Gastroesophageal sphincter (tissue), 4 donors: ENCODE results near the gene ARHGAP44. TPM values are rescaled to one million over a fixed set of nuclear protein-coding genes. Genes with fewer than 3 reads are reported as not detected.
A peak's percentile ranks its signal among the peaks of the same experiment; 100 is the strongest.

Source experiments
- ATAC-seq: fragments of 150-250 bp; one replicate; pipeline ENCODE4 v1.9.1; 2016; ENCODE audit warnings: mild to moderate bottlenecking, moderate library complexity
- H3K27ac ChIP-seq, 4 donors: fragments of 200-600 bp; sonication (generic) in 3 of 4; 1 replicate in 3 of 4; 2 replicates in 1 of 4; pipeline ENCODE4 v1.5.1; 2016 to 2019
- H3K27me3 ChIP-seq: fragments of 200-600 bp; sonication (generic); one replicate; pipeline ENCODE4 v1.5.1; 2019
- H3K36me3 ChIP-seq, 2 donors: fragments of 200-600 bp; sonication (generic); one replicate each; pipeline ENCODE4 v1.5.1; 2019; ENCODE audit warnings: control low read depth in 1 of 2
- H3K4me1 ChIP-seq, 3 donors: fragments of 200-600 bp; sonication (generic); 1 replicate in 2 of 3; 2 replicates in 1 of 3; pipeline ENCODE4 v1.5.1; 2016 to 2019; ENCODE audit warnings: control low read depth in 2 of 3
- H3K4me3 ChIP-seq, 2 donors: fragments of 200-600 bp; sonication (generic); one replicate each; pipeline ENCODE4 v1.5.1; 2019; ENCODE audit warnings: mild to moderate bottlenecking in 1 of 2, moderate library complexity in 1 of 2
- H3K9me3 ChIP-seq, 3 donors: fragments of 200-600 bp; sonication (generic); one replicate each; pipeline ENCODE4 v1.5.1; 2017 to 2019; ENCODE audit warnings: control low read depth in 2 of 3
- CTCF ChIP-seq, 4 experiments: fragments of 200-600 bp in 2 of 4; fragments of 450-650 bp in 2 of 4; sonication (generic) in 1 of 4; IDR thresholded peaks; one replicate each; pipeline ENCODE4 v1.5.1; 2017 to 2019; ENCODE audit warnings: antibody characterized with exemption in 4 of 4, mild to moderate bottlenecking in 2 of 4, moderate library complexity in 2 of 4
- EP300 ChIP-seq: sonication (generic); formaldehyde crosslinking; IDR thresholded peaks from one replicate; pipeline ENCODE4 v1.6.1; 2017; ENCODE audit warnings: antibody characterized with exemption, mild to moderate bottlenecking
- POLR2A ChIP-seq, 2 donors: fragments of 450-650 bp; IDR thresholded peaks; one replicate each; pipeline ENCODE4 v1.6.1; 2017; ENCODE audit warnings: antibody characterized with exemption in 2 of 2, mild to moderate bottlenecking in 2 of 2, moderate library complexity in 1 of 2
- POLR2AphosphoS5 ChIP-seq: sonication (generic); formaldehyde crosslinking; IDR thresholded peaks from one replicate; pipeline ENCODE4 v1.6.1; 2017; ENCODE audit warnings: antibody characterized with exemption
- WGBS, 2 donors: methylation state at CpG; one replicate each; pipeline ENCODE4 v1.1.5; 2018; ENCODE audit warnings: low coverage in 1 of 2; 5-methylcytosine and 5-hydroxymethylcytosine counted together
- total RNA-seq, 4 donors: library from RNA; depleted of rRNA; stranded (reverse); fragments of >200 nt; gene quantifications; one replicate each; pipeline ENCODE4 v1.1.0, GENCODE V29; 2016

Gene ARHGAP44
- total RNA-seq, 4 donors from 2014 or later = 4.7 to 12.5 (median 6.5) TPM

- no peaks in the 10 kb centered on the region for H3K36me3 ChIP-seq
- H3K4me3 ChIP-seq = no peak overlapping the region
- 80 to 91% methylated on average over 2 of the region's 2 CpGs for WGBS, 2 donors
- H3K27ac ChIP-seq = no peak overlapping the region
- peaks cover 0 to 5% (median 0%) of the 10 kb centered on the region in 3 donors for H3K4me1 ChIP-seq
- H3K27me3 ChIP-seq = peaks cover 7% of the 10 kb centered on the region
- ATAC-seq = no peak
- no peaks in the 10 kb centered on the region for H3K9me3 ChIP-seq
- TF ChIP-seq EP300 (no peak), POLR2AphosphoS5 (no peak), CTCF (IDR thresholded peaks at IDR 0.05) (no peak), POLR2A (IDR thresholded peaks at IDR 0.05) (no peak)
These were observed 240.0 kb downstream of the ARHGAP44 start for GRCh38 chr17:13029340-13029739.

GRCh38 chr17:13030056-13030455 lies 240.8 kb downstream of the ARHGAP44 start:
- 41 to 43% methylated on average over 1 of the region's 1 CpG for WGBS, 2 donors

GRCh38 chr17:13030459-13031300 lies 241.4 kb downstream of the ARHGAP44 start:
- no peaks in the 10 kb centered on the region for H3K4me1 ChIP-seq
- no peaks in the 10 kb centered on the region for H3K36me3 ChIP-seq
- WGBS, 2 donors = 54 to 62% methylated on average over 9 to 10 of the region's 11 CpGs
- peaks cover 0 to 6% (median 0%) of the 10 kb centered on the region in 3 donors for H3K9me3 ChIP-seq
- ATAC-seq = no peak
- no peak overlapping the region for H3K27ac ChIP-seq
- no peak for TF ChIP-seq POLR2A (IDR thresholded peaks at IDR 0.05)
- TF ChIP-seq POLR2AphosphoS5 = no peak
- no peak for TF ChIP-seq EP300
- peak; percentile 64 to 93 (median 70) for TF ChIP-seq CTCF (IDR thresholded peaks at IDR 0.05)
- peaks cover 7% of the 10 kb centered on the region for H3K27me3 ChIP-seq
- H3K4me3 ChIP-seq = no peak overlapping the region

More at GRCh38 chr17:13030056-13030455, 240.8 kb downstream of the ARHGAP44 start:
- H3K27me3 ChIP-seq = peaks cover 7% of the 10 kb centered on the region
- H3K36me3 ChIP-seq = no peaks in the 10 kb centered on the region
- H3K27ac ChIP-seq = no peak overlapping the region
- ATAC-seq = no peak
- TF ChIP-seq CTCF (IDR thresholded peaks at IDR 0.05) (no peak), POLR2A (IDR thresholded peaks at IDR 0.05) (no peak), EP300 (no peak), POLR2AphosphoS5 (no peak)
- no peaks in the 10 kb centered on the region for H3K9me3 ChIP-seq
- no peaks in the 10 kb centered on the region for H3K4me1 ChIP-seq
- no peak overlapping the region for H3K4me3 ChIP-seq

GRCh38 chr17:13031718-13032350 lies 242.5 kb downstream of the ARHGAP44 start:
- H3K27ac ChIP-seq = no peak overlapping the region
- 46 to 52% methylated on average over 5 to 16 of the region's 16 CpGs for WGBS, 2 donors
- H3K9me3 ChIP-seq = peaks cover 0 to 17% (median 0%) of the 10 kb centered on the region in 3 donors
- peaks cover 3% of the 10 kb centered on the region for H3K27me3 ChIP-seq
- ATAC-seq = peak; percentile 72
- no peaks in the 10 kb centered on the region for H3K36me3 ChIP-seq
- TF ChIP-seq CTCF (IDR thresholded peaks at IDR 0.05) (peak; percentile 56 to 74 (median 61)), POLR2A (IDR thresholded peaks at IDR 0.05) (no peak), EP300 (no peak), POLR2AphosphoS5 (no peak)
- H3K4me1 ChIP-seq = no peaks in the 10 kb centered on the region
- no peak overlapping the region for H3K4me3 ChIP-seq
